Caco-2 (cell line): ENCODE measurements around the gene PRPSAP1. TPM values are rescaled to one million over a fixed set of nuclear protein-coding genes. Genes with fewer than 3 reads are reported as not detected.

Experiments
- BruUV-seq: library from RNA; stranded (reverse); fragments of 400-500 nt; replicated peaks from 2 replicates; lab custom pipeline; 2021; lab: Mats Ljungman, UMichigan
- CTCF ChIA-PET: fragments of 300-600 bp; sonication (Branson Sonifier 250); formaldehyde crosslinking; loops from one replicate; lab custom pipeline; 2022; ENCODE audit warnings: antibody characterized with exemption; lab: Charles Lee
- POLR2A ChIA-PET: fragments of 300-600 bp; sonication (Branson Sonifier 250); formaldehyde crosslinking; loops from one replicate; lab custom pipeline; 2022; ENCODE audit warnings: antibody characterized with exemption; lab: Charles Lee
- DNase-seq, 2 experiments: peaks; one replicate each; pipeline versions ENCODE4 v3.0.0 to v3.0.0-alpha.2; 2020 to 2022
- H3K27me3 ChIP-seq: replicated peaks from 2 replicates; pipeline ENCODE4 v1.6.0; 2011; ENCODE audit warnings: low read length; ENCODE audit not compliant: control insufficient read depth, insufficient read depth
- H3K36me3 ChIP-seq: 2 replicates; pipeline ENCODE4 v1.5.1; 2011; ENCODE audit warnings: low read length; ENCODE audit not compliant: control insufficient read depth, insufficient read depth
- H3K4me1 ChIP-seq: fragments of 250-450 bp; sonication (Bioruptor Pico); 2 replicates; pipeline ENCODE4 v1.5.1; 2020; ENCODE audit warnings: mild to moderate bottlenecking
- H3K4me3 ChIP-seq: 2 replicates; pipeline ENCODE4 v1.5.1; 2011; ENCODE audit warnings: low read depth, mild to moderate bottlenecking, control low read depth, low read length
- H3K9me3 ChIP-seq: fragments of 250-450 bp; sonication (Bioruptor Pico); 2 replicates; pipeline ENCODE4 v1.5.1; 2020; ENCODE audit warnings: mild to moderate bottlenecking, moderate library complexity
- H3K27ac Mint-ChIP-seq: one replicate; pipeline ENCODE4 v1.8.0; 2022; ENCODE audit warnings: mixed read lengths; ENCODE audit not compliant: unreplicated experiment
- H3K27me3 Mint-ChIP-seq: one replicate; pipeline ENCODE4 v1.8.0; 2022; ENCODE audit warnings: mixed read lengths; ENCODE audit not compliant: insufficient read depth, unreplicated experiment
- H3K36me3 Mint-ChIP-seq: one replicate; pipeline ENCODE4 v1.8.0; 2022; ENCODE audit warnings: mild to moderate bottlenecking, mixed read lengths; ENCODE audit not compliant: insufficient read depth, unreplicated experiment
- H3K4me1 Mint-ChIP-seq: one replicate; pipeline ENCODE4 v1.8.0; 2022; ENCODE audit warnings: low read depth, mixed read lengths; ENCODE audit not compliant: unreplicated experiment
- H3K4me3 Mint-ChIP-seq: one replicate; pipeline ENCODE4 v1.8.0; 2022; ENCODE audit warnings: mild to moderate bottlenecking, moderate library complexity, mixed read lengths; ENCODE audit not compliant: unreplicated experiment
- H3K9me3 Mint-ChIP-seq: one replicate; pipeline ENCODE4 v1.8.0; 2022; ENCODE audit warnings: mixed read lengths; ENCODE audit not compliant: unreplicated experiment
- intact Hi-C: fragments of 100-400 bp; cut with micrococcal nuclease; formaldehyde crosslinking; loops from one replicate; pipeline ENCODE4 v1.10.0; 2022; ENCODE audit not compliant: unreplicated experiment
- total RNA-seq: library from RNA; stranded (reverse); gene quantifications from 2 replicates; pipeline ENCODE4 v1.2.3, GENCODE V29; 2022
- TF ChIP-seq, protein P1 (sequence below), 2 experiments: fragments of 200-600 bp in 1 of 2; IDR thresholded peaks; 1 replicate in 1 of 2; 2 replicates in 1 of 2; pipeline versions ENCODE4 v1.5.1 to v1.8.0; 2011 to 2022; ENCODE audit warnings: antibody characterized with exemption in 1 of 2, control low read depth in 1 of 2, inconsistent platforms in 1 of 2, low read depth in 1 of 2, low read length in 1 of 2, mild to moderate bottlenecking in 1 of 2, moderate library complexity in 1 of 2; ENCODE audit not compliant: insufficient read depth in 1 of 2, severe bottlenecking in 1 of 2, unreplicated experiment in 1 of 2

Gene PRPSAP1
- total RNA-seq, 1 experiment from 2014 or later, result 87.6 TPM

DNA sequence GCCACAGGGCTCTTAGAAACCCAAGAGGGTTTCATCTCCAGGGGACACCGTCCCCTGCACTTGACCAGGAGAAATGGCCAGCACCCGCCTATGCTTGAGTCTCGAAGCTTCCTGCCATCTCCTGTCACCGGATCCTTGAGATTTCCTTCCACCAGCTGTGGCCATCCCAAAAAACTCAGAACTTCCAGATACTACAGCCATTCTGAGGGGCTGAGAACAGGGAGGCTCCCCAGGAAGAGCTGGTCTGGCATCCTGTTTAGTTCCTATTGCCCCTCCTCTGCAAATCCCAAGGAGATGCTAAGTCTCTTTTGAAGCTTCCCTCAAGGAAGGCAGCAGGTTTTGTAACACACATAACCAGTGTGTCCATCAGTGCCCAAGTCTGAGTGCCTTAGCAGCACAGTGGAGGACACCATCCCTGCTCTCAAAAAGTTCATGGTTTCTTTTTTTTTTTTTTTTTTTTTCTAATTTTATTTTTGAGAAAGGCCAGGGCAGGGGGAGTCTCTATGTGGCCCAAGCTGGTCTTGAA, 86.6 kb downstream of the PRPSAP1 start:
- peaks cover 46% of the 10 kb centered on the region for H3K4me1 ChIP-seq
- TF ChIP-seq, protein P1, sequence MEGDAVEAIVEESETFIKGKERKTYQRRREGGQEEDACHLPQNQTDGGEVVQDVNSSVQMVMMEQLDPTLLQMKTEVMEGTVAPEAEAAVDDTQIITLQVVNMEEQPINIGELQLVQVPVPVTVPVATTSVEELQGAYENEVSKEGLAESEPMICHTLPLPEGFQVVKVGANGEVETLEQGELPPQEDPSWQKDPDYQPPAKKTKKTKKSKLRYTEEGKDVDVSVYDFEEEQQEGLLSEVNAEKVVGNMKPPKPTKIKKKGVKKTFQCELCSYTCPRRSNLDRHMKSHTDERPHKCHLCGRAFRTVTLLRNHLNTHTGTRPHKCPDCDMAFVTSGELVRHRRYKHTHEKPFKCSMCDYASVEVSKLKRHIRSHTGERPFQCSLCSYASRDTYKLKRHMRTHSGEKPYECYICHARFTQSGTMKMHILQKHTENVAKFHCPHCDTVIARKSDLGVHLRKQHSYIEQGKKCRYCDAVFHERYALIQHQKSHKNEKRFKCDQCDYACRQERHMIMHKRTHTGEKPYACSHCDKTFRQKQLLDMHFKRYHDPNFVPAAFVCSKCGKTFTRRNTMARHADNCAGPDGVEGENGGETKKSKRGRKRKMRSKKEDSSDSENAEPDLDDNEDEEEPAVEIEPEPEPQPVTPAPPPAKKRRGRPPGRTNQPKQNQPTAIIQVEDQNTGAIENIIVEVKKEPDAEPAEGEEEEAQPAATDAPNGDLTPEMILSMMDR (IDR thresholded peaks at IDR 0.05; ENCODE audit: insufficient read depth in 1 of 2, low read depth in 1 of 2, low read length in 1 of 2, severe bottlenecking in 1 of 2, unreplicated experiment in 1 of 2), result no peak
- no peak overlapping the region; the same call in 1 of the 2 replicates for H3K4me3 ChIP-seq
- peaks cover 77% of the 10 kb centered on the region for H3K36me3 Mint-ChIP-seq
- BruUV-seq, result no TSS peak
- CTCF ChIA-PET, result interaction anchor here (0.7 to 1.3 kb wide), 5 partner anchors 12 to 503 kb away, joined by 4 to 7 read pairs (median 5); no protein-coding TSS in a partner anchor
- peaks cover 23% of the 10 kb centered on the region for H3K4me1 Mint-ChIP-seq
- peak overlapping the region; percentile 80 for H3K4me3 Mint-ChIP-seq
- peak overlapping the region; percentile 89 for H3K27ac Mint-ChIP-seq
- H3K9me3 ChIP-seq, result no peaks in the 10 kb centered on the region
- H3K9me3 Mint-ChIP-seq, result no peaks in the 10 kb centered on the region
- POLR2A ChIA-PET, result interaction anchor here (0.6 to 1.0 kb wide), 2 partner anchors 8 to 46 kb away, joined by 3 to 4 read pairs; no protein-coding TSS in a partner anchor
- no peaks in the 10 kb centered on the region for H3K27me3 Mint-ChIP-seq
- H3K27me3 ChIP-seq, result no peaks in the 10 kb centered on the region
- H3K36me3 ChIP-seq, result peaks cover 3% of the 10 kb centered on the region
- DNase-seq, result no peak
- intact Hi-C loops, result loop anchor here (10.0 kb wide), 1 partner anchor 162 kb away; the partner anchor contains the start of gene EXOC7

DNA sequence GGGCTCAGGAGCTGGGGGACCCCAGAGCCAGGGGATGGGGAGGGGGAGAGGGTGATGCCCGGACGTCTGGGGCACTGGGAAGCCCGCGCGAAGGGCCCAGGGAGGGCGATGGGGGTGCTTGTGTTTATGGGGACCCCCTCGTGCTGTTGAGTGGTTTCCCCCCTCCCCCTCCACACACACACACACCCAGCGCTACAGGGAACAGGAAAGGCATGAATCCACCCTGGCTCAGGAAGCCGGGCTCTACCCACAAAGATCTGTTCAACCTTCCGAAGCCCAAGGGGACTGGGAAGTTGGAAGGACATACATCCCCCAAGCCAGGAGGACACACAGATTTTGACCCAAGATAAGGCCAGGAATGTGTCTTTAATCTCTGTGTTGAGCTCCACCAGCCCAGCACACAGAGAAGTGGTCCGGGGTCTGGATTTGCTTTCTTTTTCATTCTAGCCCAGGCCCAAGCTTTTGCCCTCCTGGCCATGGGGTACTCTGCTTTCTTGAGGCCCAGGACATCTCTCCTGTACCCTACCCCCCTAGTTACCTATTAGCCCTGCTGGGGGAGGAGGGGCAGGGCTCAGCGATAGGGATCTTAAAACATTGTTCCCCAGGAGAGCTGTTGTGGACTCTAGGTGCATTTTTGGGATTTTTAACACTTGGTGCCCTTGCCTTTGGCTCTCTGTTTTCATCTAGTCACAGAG, 87.3 kb downstream of the PRPSAP1 start:
- intact Hi-C loops, result loop anchor here (10.0 kb wide), 1 partner anchor 162 kb away; the partner anchor contains the start of gene EXOC7
- TF ChIP-seq, protein P1 (IDR thresholded peaks at IDR 0.05; ENCODE audit: insufficient read depth in 1 of 2, low read depth in 1 of 2, low read length in 1 of 2, severe bottlenecking in 1 of 2, unreplicated experiment in 1 of 2), result no peak
- peak in 1 of 2 experiments; percentile 56 for DNase-seq
- no peaks in the 10 kb centered on the region for H3K27me3 ChIP-seq
- Mint-ChIP-seq H3K4me1 (peaks cover 27% of the 10 kb centered on the region), H3K27ac (peak overlapping the region; percentile 89), H3K4me3 (peak overlapping the region; percentile 80), H3K27me3 (no peaks in the 10 kb centered on the region), H3K36me3 (peaks cover 70% of the 10 kb centered on the region), H3K9me3 (no peaks in the 10 kb centered on the region)
- ChIA-PET CTCF (interaction anchor here (0.9 to 1.3 kb wide), 4 partner anchors 13 to 133 kb away, joined by 4 to 7 read pairs (median 4); no protein-coding TSS in a partner anchor), POLR2A (interaction anchor here (0.6 to 1.0 kb wide), 3 partner anchors 8 to 67 kb away, joined by 3 to 6 read pairs (median 4); no protein-coding TSS in a partner anchor)
- peak overlapping the region; percentile 85 for H3K4me3 ChIP-seq
- H3K4me1 ChIP-seq, result peaks cover 53% of the 10 kb centered on the region
- H3K9me3 ChIP-seq, result no peaks in the 10 kb centered on the region
- TSS peak; percentile 44 for BruUV-seq
- peaks cover 3% of the 10 kb centered on the region for H3K36me3 ChIP-seq

DNA sequence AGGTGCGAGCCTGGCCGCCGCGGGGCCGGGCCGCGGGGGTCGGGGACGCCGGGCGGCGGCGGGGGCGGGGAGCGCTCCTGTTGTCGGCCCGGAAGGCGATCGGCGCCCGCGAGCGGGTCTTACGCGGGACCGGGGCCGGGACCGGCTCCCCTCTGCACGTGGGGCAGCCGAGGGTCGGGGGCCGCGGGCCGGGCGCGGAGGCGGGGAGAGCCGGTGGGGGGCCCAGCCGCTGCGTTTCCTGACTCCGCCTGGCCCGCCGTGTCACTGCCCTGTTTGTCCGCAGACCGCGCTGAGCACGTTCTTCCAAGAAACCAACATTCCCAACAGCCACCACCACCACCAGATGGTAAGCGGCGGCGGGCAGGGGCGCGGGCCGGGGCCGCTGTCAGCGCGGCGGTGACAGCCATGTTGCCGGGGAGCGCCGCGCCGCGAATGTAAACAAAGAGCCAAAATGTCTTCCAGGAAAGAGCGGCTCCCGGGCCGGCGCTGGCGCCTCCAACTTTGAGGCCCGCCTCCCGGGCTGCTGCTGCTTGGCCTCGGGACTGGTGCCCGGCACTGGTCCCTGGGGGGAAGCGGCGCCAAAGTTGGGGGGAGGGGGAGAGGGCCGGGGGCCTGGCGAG, 88.0 kb downstream of the PRPSAP1 start:
- intact Hi-C loops, result loop anchor here (10.0 kb wide), 1 partner anchor 161 kb away; the partner anchor contains the start of gene EXOC7
- CTCF ChIA-PET, result interaction anchor here (0.6 to 2.2 kb wide), 7 partner anchors 14 to 260 kb away, joined by 3 to 14 read pairs (median 4); no protein-coding TSS in a partner anchor
- Histone ChIP-seq H3K4me3 (peak overlapping the region; percentile 85), H3K27me3 (no peaks in the 10 kb centered on the region), H3K9me3 (no peaks in the 10 kb centered on the region), H3K4me1 (peaks cover 58% of the 10 kb centered on the region), H3K36me3 (peaks cover 3% of the 10 kb centered on the region)
- H3K9me3 Mint-ChIP-seq, result no peaks in the 10 kb centered on the region
- peak overlapping the region; percentile 80 for H3K4me3 Mint-ChIP-seq
- POLR2A ChIA-PET, result interaction anchor here (0.5 to 1.0 kb wide), 6 partner anchors 9 to 333 kb away, joined by 3 to 6 read pairs (median 4); no protein-coding TSS in a partner anchor
- BruUV-seq, result no TSS peak
- peak in 1 of 2 experiments; percentile 70 for DNase-seq
- peaks cover 30% of the 10 kb centered on the region for H3K4me1 Mint-ChIP-seq
- H3K27ac Mint-ChIP-seq, result peak overlapping the region; percentile 89
- H3K36me3 Mint-ChIP-seq, result peaks cover 63% of the 10 kb centered on the region
- TF ChIP-seq, protein P1 (IDR thresholded peaks at IDR 0.05; ENCODE audit: insufficient read depth in 1 of 2, low read depth in 1 of 2, low read length in 1 of 2, severe bottlenecking in 1 of 2, unreplicated experiment in 1 of 2), result no peak
- H3K27me3 Mint-ChIP-seq, result no peaks in the 10 kb centered on the region
